ENCODE results near the gene DLEC1.

DNA sequence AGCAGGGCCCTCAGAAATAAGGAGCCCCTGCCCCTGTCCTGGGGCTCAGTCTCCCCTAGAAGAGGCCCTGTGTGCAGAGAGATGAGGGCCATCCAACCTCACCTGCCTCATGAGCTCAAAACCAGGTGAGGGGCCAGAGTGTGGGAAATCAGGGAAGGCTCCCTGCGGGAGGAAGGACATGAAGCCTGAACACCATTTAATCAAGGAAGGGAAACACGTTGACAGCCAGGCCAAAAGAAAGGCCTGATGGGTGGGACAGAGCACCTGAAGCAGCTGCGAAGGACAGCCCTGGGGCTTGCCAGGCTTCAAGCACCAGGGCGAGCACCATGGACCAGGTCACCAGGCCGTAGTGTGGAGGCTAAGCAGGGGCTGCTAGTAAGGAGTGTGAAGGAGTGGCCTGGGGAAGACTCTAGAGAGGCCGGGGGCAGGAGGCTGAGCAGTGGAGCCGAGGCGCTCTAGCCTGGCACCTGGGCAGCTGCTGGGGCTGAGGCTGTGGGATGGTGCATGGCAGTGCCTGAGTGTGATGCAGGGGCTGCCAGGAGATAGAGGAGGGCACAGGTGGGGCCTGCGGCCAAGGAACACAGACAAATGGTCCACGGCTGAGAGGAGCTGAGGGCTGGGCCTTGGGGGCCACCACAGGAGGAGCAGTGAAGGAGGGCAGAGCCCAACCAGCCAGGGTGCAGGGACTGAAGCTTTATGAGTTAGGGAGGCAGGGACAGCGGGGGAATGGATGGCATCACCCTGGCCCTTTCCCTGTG, 81.9 kb downstream of the DLEC1 start:
- no peak for TF ChIP-seq EZH2 (IDR thresholded peaks at IDR 0.05; ENCODE audit: borderline replicate concordance, low read length)
- TF ChIP-seq, protein P1, sequence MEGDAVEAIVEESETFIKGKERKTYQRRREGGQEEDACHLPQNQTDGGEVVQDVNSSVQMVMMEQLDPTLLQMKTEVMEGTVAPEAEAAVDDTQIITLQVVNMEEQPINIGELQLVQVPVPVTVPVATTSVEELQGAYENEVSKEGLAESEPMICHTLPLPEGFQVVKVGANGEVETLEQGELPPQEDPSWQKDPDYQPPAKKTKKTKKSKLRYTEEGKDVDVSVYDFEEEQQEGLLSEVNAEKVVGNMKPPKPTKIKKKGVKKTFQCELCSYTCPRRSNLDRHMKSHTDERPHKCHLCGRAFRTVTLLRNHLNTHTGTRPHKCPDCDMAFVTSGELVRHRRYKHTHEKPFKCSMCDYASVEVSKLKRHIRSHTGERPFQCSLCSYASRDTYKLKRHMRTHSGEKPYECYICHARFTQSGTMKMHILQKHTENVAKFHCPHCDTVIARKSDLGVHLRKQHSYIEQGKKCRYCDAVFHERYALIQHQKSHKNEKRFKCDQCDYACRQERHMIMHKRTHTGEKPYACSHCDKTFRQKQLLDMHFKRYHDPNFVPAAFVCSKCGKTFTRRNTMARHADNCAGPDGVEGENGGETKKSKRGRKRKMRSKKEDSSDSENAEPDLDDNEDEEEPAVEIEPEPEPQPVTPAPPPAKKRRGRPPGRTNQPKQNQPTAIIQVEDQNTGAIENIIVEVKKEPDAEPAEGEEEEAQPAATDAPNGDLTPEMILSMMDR (conservative IDR thresholded peaks at IDR 0.05 in 1 of 2, IDR thresholded peaks at IDR 0.05 in 1 of 2; ENCODE audit: extremely low read depth in 1 of 2, insufficient read depth in 1 of 2, low read depth in 1 of 2, low read length in 2 of 2): no peak

Measured in mammary epithelial cell (primary cell).